WI38 (cell line): ENCODE results near the gene ZNF335.

Experiments used
- H3K4me3 ChIP-seq: 2 replicates; pipeline ENCODE4 v1.5.1; 2011; ENCODE audit warnings: low read depth, mild to moderate bottlenecking, control low read depth, low read length
- CTCF ChIP-seq: IDR thresholded peaks from 2 replicates; pipeline ENCODE4 v1.5.1; 2012; ENCODE audit warnings: low read depth, mild to moderate bottlenecking, control low read depth, low read length

Gene ZNF335

DNA sequence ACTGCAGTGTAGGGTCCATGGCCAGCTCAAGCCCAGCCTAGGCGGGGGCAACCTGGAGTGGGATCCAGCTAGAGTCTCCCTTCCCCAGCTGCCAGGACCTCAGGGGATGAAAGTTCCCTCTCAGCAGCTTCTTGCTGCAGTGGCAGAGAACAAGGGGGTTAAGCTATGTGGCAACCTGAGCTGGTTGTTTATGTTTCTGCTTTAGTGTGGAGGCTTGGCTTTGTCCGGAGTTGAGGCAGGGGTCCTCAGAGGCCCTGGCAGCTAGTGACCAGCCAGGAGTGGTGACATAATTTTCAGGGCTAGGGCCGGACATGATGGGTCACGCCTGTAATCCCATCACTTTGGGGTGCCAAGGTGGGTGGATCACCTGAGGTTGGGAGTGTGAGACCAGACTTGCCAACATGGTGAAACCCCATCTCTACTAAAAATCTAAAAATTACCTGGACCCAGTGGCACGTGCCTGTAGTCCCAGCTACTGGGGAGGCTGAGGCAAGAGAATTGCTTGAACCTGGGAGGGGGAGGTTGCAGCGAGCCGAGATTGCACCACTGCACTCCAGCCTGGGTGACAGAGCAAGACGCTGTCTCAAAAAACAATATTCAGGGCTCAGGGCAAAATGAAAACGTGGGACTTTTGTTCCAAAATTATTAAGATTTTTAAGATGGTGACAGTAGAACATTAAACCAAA is 46.0 kb downstream of the ZNF335 start:
- H3K4me3 ChIP-seq, result no peak overlapping the region

GRCh38 chr20:45924391-45925261 is 47.4 kb downstream of the ZNF335 start:
- no peak for TF ChIP-seq CTCF
- H3K4me3 ChIP-seq, result 0 out of 2 replicates have a peak overlapping the region, but pooled peaks have one; percentile 24

More for the DNA sequence above, 46.0 kb downstream of the ZNF335 start:
- no peak for TF ChIP-seq CTCF

DNA sequence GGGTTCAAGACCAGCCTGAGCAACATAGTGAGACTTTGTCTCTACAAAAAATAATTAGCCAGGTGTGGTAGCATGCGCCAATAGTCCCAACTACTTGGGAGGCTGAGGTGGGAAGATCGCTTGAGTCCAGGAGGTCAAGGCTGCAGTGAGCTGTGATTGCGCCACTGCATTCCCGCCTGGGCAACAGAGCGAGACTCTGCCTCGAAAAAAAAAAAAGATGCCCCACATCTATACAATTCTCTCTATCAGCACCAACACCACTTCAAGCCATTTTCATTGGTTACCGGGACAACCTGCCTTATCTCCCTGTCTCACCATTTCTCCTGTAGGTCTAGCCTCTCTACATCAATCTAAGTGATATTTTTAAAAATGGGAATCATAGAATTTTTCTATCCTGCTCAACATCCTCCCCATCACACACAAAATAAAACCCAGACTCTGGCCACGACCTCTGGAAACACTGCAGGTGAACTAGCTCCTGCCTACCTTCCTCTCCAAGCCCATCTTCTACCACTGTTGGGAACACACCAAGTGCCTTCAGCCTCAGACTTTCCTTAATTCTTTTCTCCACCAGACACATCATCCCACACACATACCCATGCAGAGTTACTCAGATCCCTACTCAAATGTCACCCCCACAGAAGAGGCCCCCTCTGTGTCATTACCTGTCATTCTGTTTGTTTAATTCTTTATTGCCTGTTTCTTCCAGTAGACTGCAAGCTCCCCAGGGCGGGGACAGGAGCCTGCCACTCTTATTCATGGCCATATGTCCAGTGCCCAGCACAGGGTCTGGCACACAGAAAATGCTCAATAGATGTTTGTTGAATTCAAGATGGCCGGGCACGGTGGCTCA is 50.4 kb downstream of the ZNF335 start:
- TF ChIP-seq CTCF, result no peak

DNA sequence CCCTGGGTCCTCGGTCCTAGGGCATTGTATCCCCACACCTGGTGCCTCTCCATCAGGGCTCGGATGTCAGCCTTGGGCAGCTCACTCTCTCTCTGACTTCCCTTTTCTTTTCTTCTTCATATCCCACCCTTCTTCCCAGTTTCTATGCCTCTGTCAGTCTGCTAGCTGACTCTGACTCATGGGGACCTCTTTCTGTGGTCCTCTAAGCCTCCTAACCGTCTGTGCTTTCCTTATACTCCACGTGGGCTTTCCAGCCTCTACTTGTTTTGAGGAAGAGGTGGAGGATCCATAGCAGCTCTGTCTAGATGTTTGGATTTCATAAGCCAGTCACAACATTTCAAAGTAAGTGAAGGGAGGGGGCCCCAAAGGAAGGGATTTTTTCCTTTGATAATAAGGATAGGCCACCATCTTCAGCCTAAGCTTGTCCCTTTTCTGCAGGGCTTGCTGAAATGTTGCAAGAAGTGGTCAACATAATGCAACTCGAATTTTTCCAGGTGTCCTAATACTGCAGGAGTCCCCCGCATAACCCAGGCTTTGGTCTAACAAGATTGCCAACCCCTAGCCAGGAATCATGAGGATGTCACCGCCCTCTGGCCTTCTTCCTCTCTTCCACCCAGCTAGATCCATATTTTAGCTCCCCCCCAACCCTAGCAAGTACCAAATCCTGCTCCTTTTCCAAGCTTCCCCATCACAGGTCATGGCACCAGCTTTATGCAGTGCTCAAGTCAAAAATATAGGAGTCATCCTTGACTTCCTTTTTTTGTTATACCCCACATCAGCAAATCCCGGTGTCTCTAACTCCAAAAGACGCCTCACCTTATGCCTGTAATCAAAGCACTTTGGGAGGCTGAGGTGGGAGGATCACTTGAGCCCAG is 51.3 kb downstream of the ZNF335 start:
- no peak overlapping the region for H3K4me3 ChIP-seq

More for the DNA sequence above, 50.4 kb downstream of the ZNF335 start:
- H3K4me3 ChIP-seq, result no peak overlapping the region

DNA sequence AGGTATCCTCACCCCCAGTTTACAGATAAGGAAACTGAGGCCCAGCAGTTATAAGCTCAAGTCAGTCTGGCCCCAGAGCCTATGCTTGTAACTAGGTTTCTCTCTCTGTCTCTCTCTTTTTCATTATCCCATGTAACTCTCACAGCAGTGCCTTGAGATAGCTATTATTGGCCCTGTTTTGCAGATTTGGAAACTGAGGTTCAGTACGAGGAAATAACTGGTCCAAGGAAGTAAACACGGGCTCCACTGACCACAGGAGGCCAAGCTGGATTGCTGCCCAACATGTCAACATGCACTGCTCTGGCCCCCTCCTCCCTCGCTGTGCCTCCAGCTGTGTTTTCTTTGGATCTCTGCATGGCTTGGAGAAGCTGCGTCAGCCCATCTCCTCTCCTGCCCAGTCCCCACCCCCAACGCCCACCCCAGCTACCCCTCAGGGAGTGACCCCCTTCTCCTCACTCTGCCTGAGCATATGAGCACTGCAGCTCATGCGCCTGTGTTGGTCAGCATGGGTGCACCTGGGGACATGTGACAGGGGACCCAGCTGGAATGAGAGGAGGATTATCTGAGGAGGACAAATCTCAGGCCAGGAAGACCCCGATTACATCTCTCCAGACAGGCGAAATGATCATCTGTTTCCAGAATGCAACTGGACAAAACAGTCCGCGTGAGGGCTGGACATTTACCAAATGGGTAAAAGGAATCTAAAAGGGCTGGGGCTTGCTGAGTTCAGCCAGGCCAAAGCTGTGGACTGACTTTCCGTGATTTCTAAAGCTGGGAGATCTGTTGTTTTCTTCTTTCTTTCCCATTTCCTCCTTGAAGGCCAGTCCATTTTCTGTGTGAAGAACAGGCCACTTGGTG is 52.2 kb downstream of the ZNF335 start:
- H3K4me3 ChIP-seq, result no peak overlapping the region
- no peak for TF ChIP-seq CTCF

More for the DNA sequence above, 51.3 kb downstream of the ZNF335 start:
- no peak for TF ChIP-seq CTCF
